ENCODE measurements around the gene VEZT.

DNA sequence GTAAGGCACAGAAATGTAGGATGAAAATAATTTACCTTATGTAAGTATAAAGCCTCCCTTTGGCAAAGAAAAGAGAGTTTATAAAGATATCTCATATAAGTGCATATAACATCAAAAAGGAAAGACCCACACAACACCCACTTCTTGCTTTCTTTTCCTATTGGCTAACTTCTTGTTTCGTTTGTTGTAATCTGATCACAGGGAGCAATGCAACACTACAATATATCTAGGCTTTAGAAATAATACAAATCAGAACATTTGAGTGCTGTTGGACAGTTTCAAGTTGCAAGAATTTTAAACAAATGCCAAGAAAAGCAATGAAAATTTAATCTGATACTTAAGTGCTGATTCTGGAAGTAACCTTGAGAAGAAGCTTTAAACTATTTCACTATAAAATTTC, 1.7 kb upstream of the VEZT start:
- TF ChIP-seq POLR2A (IDR thresholded peaks at IDR 0.05; ENCODE audit: low read depth, low read length) (no peak), POLR2AphosphoS5 (IDR thresholded peaks at IDR 0.05; ENCODE audit: low read depth, low read length) (no peak), TAF1 (IDR thresholded peaks at IDR 0.05; ENCODE audit: borderline replicate concordance, low read depth, low read length) (no peak)

Measured in GM12892 (cell line).